SU-DHL-6 (cell line): ENCODE results near the gene TMEM244.

Experiments used
- H2AFZ ChIP-seq: fragments of 200-600 bp; sonication (generic); 2 replicates; pipeline ENCODE4 v1.6.1; 2014; ENCODE audit warnings: low read depth, mild to moderate bottlenecking, moderate library complexity, mixed read lengths, antibody characterized with exemption, low read length; ENCODE audit not compliant: severe bottlenecking
- H3F3A ChIP-seq: fragments of 200-600 bp; shearing (Covaris generic); 2 replicates; pipeline ENCODE4 v1.6.0; 2016; ENCODE audit warnings: antibody characterized with exemption, mild to moderate bottlenecking; ENCODE audit not compliant: insufficient read depth
- H3K27ac ChIP-seq: fragments of 200-600 bp; sonication (generic); 2 replicates; pipeline ENCODE4 v1.5.1; 2016; ENCODE audit warnings: low read depth, mild to moderate bottlenecking, low read length, moderate library complexity, mixed read lengths
- H3K27me3 ChIP-seq: fragments of 200-600 bp; sonication (generic), shearing (Covaris generic); 2 replicates; pipeline ENCODE4 v1.6.0; 2014; ENCODE audit warnings: mild to moderate bottlenecking, low read length
- H3K36me3 ChIP-seq: fragments of 200-600 bp; sonication (generic); 2 replicates; pipeline ENCODE4 v1.6.1; 2014; ENCODE audit warnings: mild to moderate bottlenecking, low read length, mixed read lengths
- H3K4me2 ChIP-seq: fragments of 300-600, 200-600 bp; shearing (Covaris generic), sonication (generic); 2 replicates; pipeline ENCODE4 v1.6.0; 2014; ENCODE audit warnings: low read length, low read depth, mild to moderate bottlenecking; ENCODE audit not compliant: poor library complexity, severe bottlenecking
- H3K4me3 ChIP-seq: fragments of 200-600 bp; sonication (generic); 2 replicates; pipeline ENCODE4 v1.5.1; 2014; ENCODE audit warnings: antibody characterized with exemption, low read length, mild to moderate bottlenecking, mixed read lengths; ENCODE audit not compliant: insufficient read depth, poor library complexity, severe bottlenecking
- H3K79me2 ChIP-seq: fragments of 200-600 bp; sonication (generic); 2 replicates; pipeline ENCODE4 v1.6.1; 2014; ENCODE audit warnings: mild to moderate bottlenecking, low read length, moderate library complexity; ENCODE audit not compliant: insufficient read depth
- H3K9ac ChIP-seq: fragments of 200-600 bp; sonication (generic); 2 replicates; pipeline ENCODE4 v1.7.0; 2014; ENCODE audit warnings: mild to moderate bottlenecking, low read length
- H3K9me2 ChIP-seq: fragments of 200-600 bp; sonication (generic); replicated peaks from 2 replicates; pipeline ENCODE4 v1.6.1; 2014; ENCODE audit warnings: low read length; ENCODE audit not compliant: insufficient read depth
- H3K9me3 ChIP-seq: fragments of 200-600 bp; sonication (generic); 2 replicates; pipeline ENCODE4 v1.6.1; 2014; ENCODE audit warnings: low read length, mixed read lengths; ENCODE audit not compliant: insufficient read depth
- H4K20me1 ChIP-seq: fragments of 200-600 bp; sonication (generic); 2 replicates; pipeline ENCODE4 v1.6.1; 2014; ENCODE audit warnings: low read depth, mild to moderate bottlenecking, antibody characterized with exemption, low read length, moderate library complexity, mixed read lengths
- EZH2phosphoT487 ChIP-seq: fragments of 200-600 bp; sonication (generic), shearing (Covaris generic); conservative IDR thresholded peaks from 2 replicates; pipeline ENCODE4 v1.6.1; 2018; ENCODE audit warnings: mild to moderate bottlenecking, antibody characterized with exemption, low read length, moderate library complexity, mixed read lengths
- TF ChIP-seq, protein P1 (sequence below): fragments of 200-600 bp; sonication (generic); IDR thresholded peaks from one replicate; pipeline ENCODE4 v1.5.1; 2017; ENCODE audit warnings: antibody characterized with exemption, mild to moderate bottlenecking, low read length, moderate library complexity; ENCODE audit not compliant: insufficient read depth, poor library complexity, severe bottlenecking

TMEM244 gene

DNA sequence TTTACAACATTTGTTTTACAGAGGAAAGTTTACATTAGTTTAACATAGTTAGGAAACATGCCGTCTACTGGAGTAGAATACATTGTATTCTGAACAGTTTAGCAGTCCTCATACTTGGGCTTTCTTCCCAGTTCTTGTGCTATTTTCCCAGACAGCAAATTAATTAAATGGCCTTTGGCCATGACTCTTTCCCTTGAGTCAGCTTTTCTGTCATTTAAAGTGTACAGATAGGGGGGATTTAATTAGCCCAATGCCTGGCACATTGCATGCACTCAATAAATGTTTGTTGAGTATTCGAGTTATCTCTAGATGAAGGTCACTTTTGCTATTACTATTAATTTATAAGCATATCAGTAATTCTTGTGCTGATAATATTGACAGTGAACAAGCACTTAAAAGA, 1.6 kb downstream of the TMEM244 start:
- Histone ChIP-seq H2AFZ (no peak overlapping the region), H3F3A (no peaks in the 10 kb centered on the region), H3K36me3 (no peaks in the 10 kb centered on the region), H3K9ac (no peak overlapping the region), H3K9me3 (no peaks in the 10 kb centered on the region), H4K20me1 (no peaks in the 10 kb centered on the region), H3K27ac (no peak overlapping the region), H3K4me2 (no peak overlapping the region), H3K9me2 (no peaks in the 10 kb centered on the region), H3K27me3 (no peaks in the 10 kb centered on the region), H3K79me2 (no peaks in the 10 kb centered on the region), H3K4me3 (no peak overlapping the region)
- TF ChIP-seq EZH2phosphoT487: no peak
- TF ChIP-seq, protein P1, sequence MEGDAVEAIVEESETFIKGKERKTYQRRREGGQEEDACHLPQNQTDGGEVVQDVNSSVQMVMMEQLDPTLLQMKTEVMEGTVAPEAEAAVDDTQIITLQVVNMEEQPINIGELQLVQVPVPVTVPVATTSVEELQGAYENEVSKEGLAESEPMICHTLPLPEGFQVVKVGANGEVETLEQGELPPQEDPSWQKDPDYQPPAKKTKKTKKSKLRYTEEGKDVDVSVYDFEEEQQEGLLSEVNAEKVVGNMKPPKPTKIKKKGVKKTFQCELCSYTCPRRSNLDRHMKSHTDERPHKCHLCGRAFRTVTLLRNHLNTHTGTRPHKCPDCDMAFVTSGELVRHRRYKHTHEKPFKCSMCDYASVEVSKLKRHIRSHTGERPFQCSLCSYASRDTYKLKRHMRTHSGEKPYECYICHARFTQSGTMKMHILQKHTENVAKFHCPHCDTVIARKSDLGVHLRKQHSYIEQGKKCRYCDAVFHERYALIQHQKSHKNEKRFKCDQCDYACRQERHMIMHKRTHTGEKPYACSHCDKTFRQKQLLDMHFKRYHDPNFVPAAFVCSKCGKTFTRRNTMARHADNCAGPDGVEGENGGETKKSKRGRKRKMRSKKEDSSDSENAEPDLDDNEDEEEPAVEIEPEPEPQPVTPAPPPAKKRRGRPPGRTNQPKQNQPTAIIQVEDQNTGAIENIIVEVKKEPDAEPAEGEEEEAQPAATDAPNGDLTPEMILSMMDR: no peak

DNA sequence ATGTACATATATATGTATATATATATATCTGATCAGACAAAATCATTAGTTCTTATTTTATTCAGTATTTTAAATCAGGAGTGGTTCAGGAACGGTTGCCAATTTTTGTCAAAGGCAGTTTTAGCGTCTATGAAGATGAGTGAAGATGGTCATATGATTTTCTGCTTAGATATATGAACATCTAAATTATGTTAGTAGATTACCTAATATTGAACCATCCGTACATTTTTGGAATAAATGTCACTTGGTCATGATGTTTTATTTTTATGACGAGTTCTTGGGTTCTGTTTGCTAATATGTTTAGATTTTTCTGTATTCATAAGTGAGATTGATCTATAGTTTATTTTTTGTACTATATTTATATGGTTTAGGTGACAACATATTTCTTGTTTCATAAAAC, 3.3 kb downstream of the TMEM244 start:
- Histone ChIP-seq H3F3A (no peaks in the 10 kb centered on the region), H3K27ac (no peak overlapping the region), H3K9me2 (no peaks in the 10 kb centered on the region), H2AFZ (no peak overlapping the region), H3K9ac (no peak overlapping the region), H3K9me3 (no peaks in the 10 kb centered on the region), H3K79me2 (no peaks in the 10 kb centered on the region), H3K4me3 (no peak overlapping the region), H3K36me3 (no peaks in the 10 kb centered on the region), H3K27me3 (no peaks in the 10 kb centered on the region), H3K4me2 (no peak overlapping the region), H4K20me1 (no peaks in the 10 kb centered on the region)
- TF ChIP-seq, protein P1: no peak
- TF ChIP-seq EZH2phosphoT487: no peak

DNA sequence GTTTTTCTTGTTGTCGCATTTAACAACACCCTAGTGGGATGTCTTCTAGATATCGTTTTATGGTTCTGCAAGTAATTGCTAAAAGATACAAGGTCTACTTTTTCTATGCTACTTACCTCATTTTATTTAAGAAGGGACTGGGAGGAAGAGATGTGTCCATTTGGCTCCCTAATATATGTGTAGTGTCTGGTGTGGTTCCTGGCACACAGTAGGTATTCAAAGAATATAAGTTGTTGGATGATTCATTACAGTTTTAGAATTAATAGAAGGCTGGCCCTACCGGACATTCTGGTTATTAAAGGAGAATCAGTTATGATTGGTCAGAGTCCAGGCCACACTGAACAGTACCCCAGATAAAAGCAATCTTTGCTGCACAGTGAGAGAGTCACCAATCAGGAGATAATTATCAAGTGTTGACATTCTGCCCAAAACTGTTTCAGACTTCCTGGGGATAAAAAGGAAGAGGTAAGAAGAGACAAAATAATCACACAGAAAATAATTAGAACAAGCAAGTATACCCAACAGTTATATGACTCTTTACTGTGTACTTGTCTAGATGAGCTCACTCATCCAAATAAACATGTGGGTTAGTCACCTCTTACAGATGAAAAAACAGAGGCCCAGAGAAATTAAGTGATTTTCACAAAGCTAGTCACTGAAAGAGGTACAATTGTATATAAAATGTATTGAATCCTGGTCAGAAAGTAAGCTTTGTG, 7.0 kb downstream of the TMEM244 start:
- Histone ChIP-seq H3K4me3 (no peak overlapping the region), H2AFZ (no peak overlapping the region), H4K20me1 (no peaks in the 10 kb centered on the region), H3K4me2 (no peak overlapping the region), H3K9me3 (no peaks in the 10 kb centered on the region), H3K27ac (no peak overlapping the region), H3K79me2 (no peaks in the 10 kb centered on the region), H3K36me3 (no peaks in the 10 kb centered on the region), H3K9ac (no peak overlapping the region), H3F3A (no peaks in the 10 kb centered on the region), H3K27me3 (no peaks in the 10 kb centered on the region), H3K9me2 (no peaks in the 10 kb centered on the region)
- no peak for TF ChIP-seq EZH2phosphoT487
- TF ChIP-seq, protein P1: no peak
